Suprapubic skin (tissue), 4 donors: ENCODE results near the gene UBE2E2. TPM values are rescaled to one million over a fixed set of nuclear protein-coding genes. Genes with fewer than 3 reads are reported as not detected.

ENCODE experiments used
- DNase-seq, 2 donors: peaks; one replicate each; pipeline ENCODE4 v3.0.0-alpha.2; 2019; ENCODE audit warnings: low spot score in 2 of 2
- H3K27ac ChIP-seq: fragments of 200-600 bp; sonication (generic); one replicate; pipeline ENCODE4 v1.5.1; 2019
- H3K27me3 ChIP-seq: fragments of 200-600 bp; sonication (generic); one replicate; pipeline ENCODE4 v1.5.1; 2019
- H3K36me3 ChIP-seq: fragments of 200-600 bp; sonication (generic); one replicate; pipeline ENCODE4 v1.5.1; 2019
- H3K4me1 ChIP-seq: fragments of 200-600 bp; sonication (generic); one replicate; pipeline ENCODE4 v1.5.1; 2019
- H3K4me3 ChIP-seq: fragments of 200-600 bp; sonication (generic); one replicate; pipeline ENCODE4 v1.5.1; 2019; ENCODE audit warnings: mild to moderate bottlenecking
- H3K9me3 ChIP-seq: fragments of 200-600 bp; sonication (generic); one replicate; pipeline ENCODE4 v1.5.1; 2019
- CTCF ChIP-seq, 2 donors: fragments of 200-600 bp in 1 of 2; fragments of 450-650 bp in 1 of 2; sonication (generic) in 1 of 2; IDR thresholded peaks; one replicate each; pipeline ENCODE4 v1.5.1; 2016 to 2019; ENCODE audit warnings: antibody characterized with exemption in 2 of 2, mild to moderate bottlenecking in 1 of 2, moderate library complexity in 1 of 2
- EP300 ChIP-seq: sonication (generic); formaldehyde crosslinking; IDR thresholded peaks from one replicate; pipeline ENCODE4 v1.6.1; 2017; ENCODE audit warnings: antibody characterized with exemption
- POLR2A ChIP-seq, 2 donors: fragments of 450-650 bp; IDR thresholded peaks; one replicate each; pipeline ENCODE4 v1.6.1; 2017; ENCODE audit warnings: antibody characterized with exemption in 2 of 2, mild to moderate bottlenecking in 2 of 2, moderate library complexity in 2 of 2
- POLR2AphosphoS5 ChIP-seq, 3 donors: sonication (generic); formaldehyde crosslinking; IDR thresholded peaks; one replicate each; pipeline ENCODE4 v1.6.1; 2017; ENCODE audit warnings: antibody characterized with exemption in 3 of 3
- WGBS: methylation state at CpG from one replicate; pipeline ENCODE4 v1.1.5; 2018; 5-methylcytosine and 5-hydroxymethylcytosine counted together
- total RNA-seq, 4 donors: library from RNA; depleted of rRNA; stranded (reverse); fragments of >200 nt; gene quantifications; one replicate each; pipeline ENCODE4 v1.1.0, GENCODE V29; 2016

Gene UBE2E2
- total RNA-seq, 4 donors from 2014 or later: 30.2 to 65.4 (median 34.8) TPM

- WGBS: 88% methylated on average over 3 of the region's 3 CpGs
- no peak for DNase-seq
Measured at GRCh38 chr3:23553353-23553752, 350.2 kb downstream of the UBE2E2 start.

GRCh38 chr3:23565041-23565775 is 362.1 kb downstream of the UBE2E2 start:
- DNase-seq: no peak
- Histone ChIP-seq H3K27ac (no peak overlapping the region), H3K4me1 (no peaks in the 10 kb centered on the region), H3K4me3 (no peak overlapping the region), H3K27me3 (no peaks in the 10 kb centered on the region), H3K9me3 (no peaks in the 10 kb centered on the region), H3K36me3 (no peaks in the 10 kb centered on the region)
- WGBS: 72% methylated on average over 5 of the region's 5 CpGs
- TF ChIP-seq POLR2AphosphoS5 (IDR thresholded peaks at IDR 0.05) (no peak), EP300 (no peak), POLR2A (IDR thresholded peaks at IDR 0.05) (no peak), CTCF (IDR thresholded peaks at IDR 0.05) (no peak)

More at GRCh38 chr3:23553353-23553752, 350.2 kb downstream of the UBE2E2 start:
- no peaks in the 10 kb centered on the region for H3K4me1 ChIP-seq
- H3K4me3 ChIP-seq: no peak overlapping the region
- no peaks in the 10 kb centered on the region for H3K36me3 ChIP-seq
- no peak overlapping the region for H3K27ac ChIP-seq
- no peaks in the 10 kb centered on the region for H3K27me3 ChIP-seq
- TF ChIP-seq POLR2AphosphoS5 (IDR thresholded peaks at IDR 0.05): no peak
- TF ChIP-seq CTCF (IDR thresholded peaks at IDR 0.05): no peak
- no peak for TF ChIP-seq EP300
- no peak for TF ChIP-seq POLR2A (IDR thresholded peaks at IDR 0.05)
- no peaks in the 10 kb centered on the region for H3K9me3 ChIP-seq

- 91% methylated on average over 2 of the region's 2 CpGs for WGBS
- no peak for DNase-seq
- Histone ChIP-seq H3K27me3 (no peaks in the 10 kb centered on the region), H3K36me3 (no peaks in the 10 kb centered on the region), H3K9me3 (no peaks in the 10 kb centered on the region), H3K4me3 (no peak overlapping the region), H3K27ac (no peak overlapping the region), H3K4me1 (no peaks in the 10 kb centered on the region)
- TF ChIP-seq POLR2AphosphoS5 (IDR thresholded peaks at IDR 0.05) (no peak), POLR2A (IDR thresholded peaks at IDR 0.05) (no peak), EP300 (no peak), CTCF (IDR thresholded peaks at IDR 0.05) (no peak)
Measured at GRCh38 chr3:23566499-23566898, 363.4 kb downstream of the UBE2E2 start.

GRCh38 chr3:23567917-23568316 is 364.8 kb downstream of the UBE2E2 start:
- H3K27ac ChIP-seq: no peak overlapping the region
- H3K36me3 ChIP-seq: no peaks in the 10 kb centered on the region
- H3K4me1 ChIP-seq: no peaks in the 10 kb centered on the region
- no peak for TF ChIP-seq POLR2A (IDR thresholded peaks at IDR 0.05)
- TF ChIP-seq CTCF (IDR thresholded peaks at IDR 0.05): no peak
- H3K9me3 ChIP-seq: no peaks in the 10 kb centered on the region
- no peak for DNase-seq
- no peak overlapping the region for H3K4me3 ChIP-seq
- 27% methylated on average over 3 of the region's 3 CpGs for WGBS
- no peaks in the 10 kb centered on the region for H3K27me3 ChIP-seq

GRCh38 chr3:23573827-23574226 is 370.7 kb downstream of the UBE2E2 start:
- 81% methylated on average over 3 of the region's 3 CpGs for WGBS
- Histone ChIP-seq H3K36me3 (no peaks in the 10 kb centered on the region), H3K9me3 (no peaks in the 10 kb centered on the region), H3K27me3 (no peaks in the 10 kb centered on the region), H3K4me1 (no peaks in the 10 kb centered on the region), H3K27ac (no peak overlapping the region), H3K4me3 (no peak overlapping the region)
- no peak for DNase-seq
- no peak for TF ChIP-seq CTCF (IDR thresholded peaks at IDR 0.05)
- TF ChIP-seq POLR2AphosphoS5 (IDR thresholded peaks at IDR 0.05): no peak
- TF ChIP-seq POLR2A (IDR thresholded peaks at IDR 0.05): no peak
- no peak for TF ChIP-seq EP300
